Trophoblast cell (in vitro differentiated cells and primary cell): ENCODE results near the gene MYADML2.

ENCODE experiments used
- DNase-seq, 2 donors: peaks; one replicate each; pipeline ENCODE4 v3.0.0-alpha.2; 2016
- H2AFZ ChIP-seq: 2 replicates; pipeline ENCODE4 v1.6.1; 2013; ENCODE audit warnings: low read length, moderate library complexity, mild to moderate bottlenecking; ENCODE audit not compliant: insufficient read depth, poor library complexity
- H2AK5ac ChIP-seq: 2 replicates; pipeline ENCODE4 v1.6.1; 2013; ENCODE audit warnings: mild to moderate bottlenecking, low read length
- H2BK120ac ChIP-seq: 2 replicates; pipeline ENCODE4 v1.6.1; 2013; ENCODE audit warnings: low read length, mild to moderate bottlenecking, moderate library complexity; ENCODE audit not compliant: insufficient read depth, poor library complexity
- H2BK12ac ChIP-seq: 2 replicates; pipeline ENCODE4 v1.6.1; 2013; ENCODE audit warnings: mild to moderate bottlenecking, low read length, moderate library complexity
- H2BK5ac ChIP-seq: 2 replicates; pipeline ENCODE4 v1.6.1; 2013; ENCODE audit warnings: low read length, low read depth, moderate library complexity, mild to moderate bottlenecking; ENCODE audit not compliant: poor library complexity
- H3K14ac ChIP-seq: 2 replicates; pipeline ENCODE4 v1.6.1; 2013; ENCODE audit warnings: mild to moderate bottlenecking, low read length
- H3K18ac ChIP-seq: 2 replicates; pipeline ENCODE4 v1.6.1; 2013; ENCODE audit warnings: mild to moderate bottlenecking, low read length
- H3K23ac ChIP-seq: 2 replicates; pipeline ENCODE4 v1.6.1; 2013; ENCODE audit warnings: low read length
- H3K27ac ChIP-seq: 2 replicates; pipeline ENCODE4 v1.5.1; 2013; ENCODE audit warnings: low read depth, mild to moderate bottlenecking, inconsistent platforms, low read length, moderate library complexity
- H3K27me3 ChIP-seq: 2 replicates; pipeline ENCODE4 v1.6.1; 2013; ENCODE audit warnings: inconsistent platforms, mild to moderate bottlenecking, low read length, moderate library complexity; ENCODE audit not compliant: insufficient read depth
- H3K36me3 ChIP-seq, 2 experiments: 1 replicate in 1 of 2; 2 replicates in 1 of 2; pipeline ENCODE4 v1.6.1; 2013; ENCODE audit warnings: low read length in 2 of 2, mild to moderate bottlenecking in 2 of 2, moderate library complexity in 1 of 2; ENCODE audit not compliant: insufficient read depth in 2 of 2, control insufficient read depth in 1 of 2
- H3K4ac ChIP-seq: 2 replicates; pipeline ENCODE4 v1.6.1; 2013; ENCODE audit warnings: low read depth, mild to moderate bottlenecking, low read length, moderate library complexity
- H3K4me1 ChIP-seq, 2 experiments: 1 replicate in 1 of 2; 2 replicates in 1 of 2; pipeline ENCODE4 v1.6.1; 2013; ENCODE audit warnings: low read length in 2 of 2, mild to moderate bottlenecking in 2 of 2, moderate library complexity in 1 of 2; ENCODE audit not compliant: insufficient read depth in 2 of 2, control insufficient read depth in 1 of 2
- H3K4me2 ChIP-seq: 2 replicates; pipeline ENCODE4 v1.6.1; 2013; ENCODE audit warnings: inconsistent platforms, mild to moderate bottlenecking, low read length, moderate library complexity
- H3K4me3 ChIP-seq: 2 replicates; pipeline ENCODE4 v1.5.1; 2013; ENCODE audit warnings: mild to moderate bottlenecking, low read depth, low read length, inconsistent platforms
- H3K79me1 ChIP-seq: one replicate; pipeline ENCODE4 v1.6.1; 2013; ENCODE audit warnings: low read length
- H3K79me2 ChIP-seq: 2 replicates; pipeline ENCODE4 v1.6.1; 2013; ENCODE audit warnings: low read length, mild to moderate bottlenecking; ENCODE audit not compliant: control insufficient read depth, insufficient read depth, poor library complexity
- H3K9ac ChIP-seq: 2 replicates; pipeline ENCODE4 v1.6.1; 2013; ENCODE audit warnings: mild to moderate bottlenecking, low read length
- H3K9me3 ChIP-seq: 2 replicates; pipeline ENCODE4 v1.6.1; 2013; ENCODE audit warnings: low read depth, mild to moderate bottlenecking, control low read depth, inconsistent platforms, low read length; ENCODE audit not compliant: insufficient read depth
- H4K12ac ChIP-seq: 2 replicates; pipeline ENCODE4 v1.6.1; 2013; ENCODE audit warnings: low read depth, mild to moderate bottlenecking, low read length, moderate library complexity
- H4K8ac ChIP-seq: 2 replicates; pipeline ENCODE4 v1.6.1; 2013; ENCODE audit warnings: low read depth, mild to moderate bottlenecking, low read length, moderate library complexity
- H4K91ac ChIP-seq: one replicate; pipeline ENCODE4 v1.6.1; 2013; ENCODE audit warnings: low read depth, mild to moderate bottlenecking, low read length, moderate library complexity
- WGBS: extraction: QIAGEN DNeasy Blood & Tissue Kit; methylation state at CpG from one replicate; pipeline ENCODE4 v1.1.7; 2013; ENCODE audit warnings: missing lambda C conversion rate; ENCODE audit not compliant: insufficient read length, insufficient coverage; ENCODE audit errors: extremely low coverage; 5-methylcytosine and 5-hydroxymethylcytosine counted together

Gene MYADML2

GRCh38 chr17:81961521-81962498, 14.8 kb upstream of the MYADML2 start:
- H2BK120ac ChIP-seq = peak overlapping the region; percentile 3
- no peak overlapping the region for H2BK5ac ChIP-seq
- H3K4me3 ChIP-seq = peak overlapping the region; percentile 46
- no CpG with 5 or more reads among the region's 82 CpGs for WGBS
- H2AK5ac ChIP-seq = no peak overlapping the region
- no peak overlapping the region for H3K18ac ChIP-seq
- H3K14ac ChIP-seq = no peak overlapping the region
- peaks cover 0 to 2% of the 10 kb centered on the region in 2 experiments for H3K36me3 ChIP-seq
- H3K27me3 ChIP-seq = peaks cover 35% of the 10 kb centered on the region
- H2AFZ ChIP-seq = no peak overlapping the region
- H3K23ac ChIP-seq = no peak overlapping the region
- H2BK12ac ChIP-seq = no peak overlapping the region
- no peaks in the 10 kb centered on the region for H3K9me3 ChIP-seq
- peak overlapping the region; percentile 59 for H4K91ac ChIP-seq
- H4K12ac ChIP-seq = peak overlapping the region; percentile 39
- H4K8ac ChIP-seq = peak overlapping the region; percentile 52
- H3K27ac ChIP-seq = no peak overlapping the region
- peak overlapping the region; percentile 57 for H3K4me2 ChIP-seq
- peaks cover 12 to 19% of the 10 kb centered on the region in 2 experiments for H3K4me1 ChIP-seq
- peaks cover 3% of the 10 kb centered on the region for H3K79me2 ChIP-seq
- peak overlapping the region; percentile 42 for H3K4ac ChIP-seq
- H3K9ac ChIP-seq = no peak overlapping the region
- peak in 1 of 2 donors; percentile 65 for DNase-seq
- peaks cover 16% of the 10 kb centered on the region for H3K79me1 ChIP-seq

DNA sequence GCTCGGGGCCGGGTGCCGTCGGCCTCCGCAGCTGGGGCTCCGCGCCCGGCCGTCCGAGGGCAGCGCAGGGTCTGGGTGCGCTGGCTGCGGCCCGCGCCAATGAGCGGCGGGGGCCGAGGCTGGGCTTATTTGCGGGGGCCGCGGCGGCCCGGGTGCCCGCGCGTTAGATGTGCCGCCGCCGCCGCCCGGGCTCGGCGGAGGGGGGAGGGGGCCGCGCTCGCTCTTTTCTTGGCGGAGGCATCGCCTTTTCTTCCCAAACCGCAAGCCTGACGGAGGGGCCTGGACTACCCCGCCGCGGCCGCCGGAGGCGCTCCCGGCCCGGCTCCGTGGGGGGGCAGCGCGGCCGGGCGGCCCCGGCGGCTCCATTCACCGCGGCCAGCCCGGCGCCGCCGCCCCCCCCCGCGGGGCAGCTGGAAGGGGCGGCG, 14.1 kb upstream of the MYADML2 start, which contains the start of gene NOTUM:
Gene NOTUM (minus strand): TSS at position 101 of the 425 bp plus-strand sequence. CDS start 278 bp downstream, outside the sequence.
- H3K18ac ChIP-seq = peak within 1 kb of the TSS; percentile 31
- no CpG with 5 or more reads among the region's 65 CpGs for WGBS
- H3K4ac ChIP-seq = peak within 1 kb of the TSS; percentile 51
- H3K14ac ChIP-seq = peak within 1 kb of the TSS; percentile 50
- H4K8ac ChIP-seq = peak within 1 kb of the TSS; percentile 56
- H2AK5ac ChIP-seq = no peak within 1 kb of the TSS
- H4K12ac ChIP-seq = peak within 1 kb of the TSS; percentile 63
- H3K27me3 ChIP-seq = peaks cover 35% of the 10 kb centered on the region
- H3K4me2 ChIP-seq = peak within 1 kb of the TSS; percentile 78
- H3K79me2 ChIP-seq = peaks cover 3% of the 10 kb centered on the region
- DNase-seq = peak; percentile 63 to 88
- H3K79me1 ChIP-seq = peaks cover 13% of the 10 kb centered on the region
- H3K23ac ChIP-seq = no peak within 1 kb of the TSS
- peak within 1 kb of the TSS; percentile 45 for H2BK12ac ChIP-seq
- peak within 1 kb of the TSS; percentile 68 for H3K4me3 ChIP-seq
- H3K9me3 ChIP-seq = no peaks in the 10 kb centered on the region
- H3K9ac ChIP-seq = peak within 1 kb of the TSS; percentile 20
- peaks cover 0 to 3% of the 10 kb centered on the region in 2 experiments for H3K36me3 ChIP-seq
- H3K4me1 ChIP-seq = peaks cover 15 to 21% of the 10 kb centered on the region in 2 experiments
- H2BK5ac ChIP-seq = no peak within 1 kb of the TSS
- peak within 1 kb of the TSS; percentile 64 for H2BK120ac ChIP-seq
- H2AFZ ChIP-seq = peak within 1 kb of the TSS; percentile 79
- peak within 1 kb of the TSS; percentile 75 for H4K91ac ChIP-seq
- H3K27ac ChIP-seq = no peak within 1 kb of the TSS

GRCh38 chr17:81960130-81960958, 13.3 kb upstream of the MYADML2 start:
- Histone ChIP-seq H3K9ac (peak overlapping the region; percentile 20), H2AFZ (peak overlapping the region; percentile 79), H3K79me1 (peaks cover 13% of the 10 kb centered on the region), H3K14ac (peak overlapping the region; percentile 7), H3K4me2 (peak overlapping the region; percentile 78), H2BK120ac (peak overlapping the region; percentile 64), H2BK12ac (peak overlapping the region; percentile 45), H2AK5ac (no peak overlapping the region), H3K36me3 (peaks cover 0 to 3% of the 10 kb centered on the region in 2 experiments), H3K79me2 (peaks cover 3% of the 10 kb centered on the region), H4K91ac (peak overlapping the region; percentile 75), H3K27me3 (peaks cover 35% of the 10 kb centered on the region), H3K9me3 (no peaks in the 10 kb centered on the region), H4K8ac (peak overlapping the region; percentile 55), H3K4ac (peak overlapping the region; percentile 51), H4K12ac (peak overlapping the region; percentile 63), H3K4me1 (peaks cover 15 to 21% of the 10 kb centered on the region in 2 experiments), H3K18ac (peak overlapping the region; percentile 31), H3K23ac (no peak overlapping the region), H2BK5ac (no peak overlapping the region), H3K4me3 (peak overlapping the region; percentile 68), H3K27ac (no peak overlapping the region)
- no CpG with 5 or more reads among the region's 98 CpGs for WGBS
- peak in 1 of 2 donors; percentile 53 for DNase-seq
